H1 (cell line): ENCODE measurements around the gene LHFPL2. TPM values are rescaled to one million over a fixed set of nuclear protein-coding genes. Genes with fewer than 3 reads are reported as not detected.
A peak's percentile ranks its signal among the peaks of the same experiment; 100 is the strongest.

Experiments used
- CTCF ChIA-PET: fragments of 300-600 bp; sonication (Branson Sonifier 250); formaldehyde crosslinking; loops from one replicate; lab custom pipeline; 2021; ENCODE audit not compliant: partially characterized antibody; lab: Charles Lee
- POLR2A ChIA-PET: fragments of 300-600 bp; sonication (Branson Sonifier 250); formaldehyde crosslinking; loops from one replicate; lab custom pipeline; 2021; ENCODE audit warnings: inconsistent platforms; ENCODE audit not compliant: partially characterized antibody; lab: Charles Lee
- DNase-seq, 2 experiments: peaks; one replicate each; pipeline versions ENCODE4 v3.0.0 to v3.0.0-alpha.2; 2010 to 2022; ENCODE audit warnings: low spot score in 2 of 2, low read depth in 1 of 2, mixed read lengths in 1 of 2
- FAIRE-seq: peaks from 2 replicates; lab custom pipeline; 2011; peaks lifted over from hg19 to GRCh38; lab: Jason Lieb, UNC
- H2AFZ ChIP-seq: 2 replicates; pipeline ENCODE4 v1.8.1; 2012; ENCODE audit warnings: low read length, inconsistent platforms
- H2AK5ac ChIP-seq: 2 replicates; pipeline ENCODE4 v1.6.1; 2013; ENCODE audit warnings: low read depth, low read length
- H2BK120ac ChIP-seq: replicated peaks from 2 replicates; pipeline ENCODE3; 2013; ENCODE audit warnings: low read depth, low read length, inconsistent platforms
- H2BK12ac ChIP-seq: 2 replicates; pipeline ENCODE4 v1.6.1; 2013; ENCODE audit warnings: low read depth, low read length
- H2BK15ac ChIP-seq: 2 replicates; pipeline ENCODE4 v1.6.1; 2013; ENCODE audit warnings: low read length
- H2BK20ac ChIP-seq: 2 replicates; pipeline ENCODE4 v1.6.1; 2013; ENCODE audit warnings: low read length
- H2BK5ac ChIP-seq: 2 replicates; pipeline ENCODE4 v1.6.1; 2013; ENCODE audit warnings: low read depth, low read length
- H3K14ac ChIP-seq: 2 replicates; pipeline ENCODE4 v1.6.1; 2013; ENCODE audit warnings: inconsistent platforms; ENCODE audit not compliant: insufficient read length
- H3K18ac ChIP-seq: 2 replicates; pipeline ENCODE4 v1.6.1; 2013; ENCODE audit warnings: low read length; ENCODE audit errors: extremely low read depth
- H3K23ac ChIP-seq: 2 replicates; pipeline ENCODE4 v1.6.1; 2013; ENCODE audit warnings: inconsistent platforms; ENCODE audit not compliant: insufficient read length
- H3K23me2 ChIP-seq: 2 replicates; pipeline ENCODE4 v1.6.1; 2013; ENCODE audit warnings: low read depth, low read length
- H3K27ac ChIP-seq: 2 replicates; pipeline ENCODE4 v1.6.1; 2011; ENCODE audit warnings: low read depth, low read length, inconsistent platforms
- H3K27me3 ChIP-seq, 4 experiments: replicated peaks in 1 of 4; 1 replicate in 1 of 4; 2 replicates in 3 of 4; pipeline versions ENCODE4 v1.6.1 to v1.8.1; 2011 to 2013; ENCODE audit warnings: low read length in 3 of 4, mild to moderate bottlenecking in 3 of 4, inconsistent platforms in 2 of 4, mixed read lengths in 2 of 4, moderate library complexity in 1 of 4; ENCODE audit not compliant: control insufficient read depth in 3 of 4, insufficient read depth in 3 of 4; ENCODE audit errors: extremely low read depth in 1 of 4
- H3K36me3 ChIP-seq, 4 experiments: 2 replicates each; pipeline versions ENCODE4 v1.6.1 to v1.8.1; 2011 to 2013; ENCODE audit warnings: mild to moderate bottlenecking in 4 of 4, low read length in 3 of 4, moderate library complexity in 2 of 4, control low read depth in 1 of 4, inconsistent platforms in 1 of 4; ENCODE audit not compliant: insufficient read depth in 4 of 4, control insufficient read depth in 2 of 4
- H3K4ac ChIP-seq: replicated peaks from 2 replicates; pipeline ENCODE3; 2013; ENCODE audit warnings: low read length, low read depth, mixed read lengths, inconsistent platforms; ENCODE audit not compliant: insufficient read length
- H3K4me1 ChIP-seq, 4 experiments: replicated peaks in 1 of 4; 1 replicate in 1 of 4; 2 replicates in 3 of 4; pipeline versions ENCODE4 v1.6.1 to v1.8.1; 2011 to 2013; ENCODE audit warnings: low read length in 3 of 4, inconsistent platforms in 2 of 4, mixed read lengths in 1 of 4; ENCODE audit not compliant: insufficient read depth in 4 of 4, control insufficient read depth in 3 of 4
- H3K4me2 ChIP-seq, 2 experiments: 2 replicates each; pipeline versions ENCODE4 v1.6.1 to v1.8.1; 2011 to 2013; ENCODE audit warnings: low read depth in 2 of 2, low read length in 2 of 2, control low read depth in 1 of 2, inconsistent platforms in 1 of 2, mild to moderate bottlenecking in 1 of 2; ENCODE audit not compliant: insufficient read depth in 1 of 2
- H3K4me3 ChIP-seq, 4 experiments: fragments of 200-600, 300-600 bp in 1 of 4; sonication (generic), shearing (Covaris generic), sonication (Bioruptor Twin) in 1 of 4; 2 replicates each; pipeline versions ENCODE4 v1.5.1 to v1.8.1; 2011 to 2016; ENCODE audit warnings: low read length in 4 of 4, low read depth in 3 of 4, control low read depth in 2 of 4, inconsistent platforms in 2 of 4, mild to moderate bottlenecking in 2 of 4, mixed read lengths in 1 of 4, moderate library complexity in 1 of 4; ENCODE audit not compliant: insufficient read depth in 2 of 4; ENCODE audit errors: extremely low read depth in 1 of 4
- H3K56ac ChIP-seq: replicated peaks from 2 replicates; pipeline ENCODE3; 2013; ENCODE audit warnings: low read depth, mild to moderate bottlenecking, mixed read lengths, low read length, inconsistent platforms; ENCODE audit not compliant: insufficient read length
- H3K79me1 ChIP-seq: 2 replicates; pipeline ENCODE4 v1.6.1; 2013; ENCODE audit warnings: low read depth, low read length, control low read depth
- H3K79me2 ChIP-seq, 2 experiments: 2 replicates each; pipeline versions ENCODE4 v1.6.1 to v1.8.1; 2012 to 2013; ENCODE audit warnings: low read length in 2 of 2, mild to moderate bottlenecking in 2 of 2, inconsistent platforms in 1 of 2; ENCODE audit not compliant: insufficient read depth in 2 of 2, control insufficient read depth in 1 of 2
- H3K9ac ChIP-seq, 4 experiments: replicated peaks in 1 of 4; 1 replicate in 1 of 4; 2 replicates in 3 of 4; pipeline versions ENCODE4 v1.6.1 to v1.8.1; 2011 to 2013; ENCODE audit warnings: low read depth in 3 of 4, low read length in 3 of 4, control low read depth in 2 of 4, mild to moderate bottlenecking in 2 of 4, moderate library complexity in 2 of 4, inconsistent platforms in 1 of 4; ENCODE audit errors: extremely low read depth in 1 of 4
- H3K9me3 ChIP-seq, 2 experiments: 2 replicates each; pipeline versions ENCODE4 v1.6.1 to v1.8.1; 2012 to 2013; ENCODE audit warnings: mild to moderate bottlenecking in 2 of 2, moderate library complexity in 2 of 2, control low read depth in 1 of 2, inconsistent platforms in 1 of 2, low read depth in 1 of 2, low read length in 1 of 2, mixed read lengths in 1 of 2; ENCODE audit not compliant: insufficient read depth in 2 of 2
- H4K20me1 ChIP-seq, 2 experiments: replicated peaks in 1 of 2; 2 replicates each; pipeline versions ENCODE3 to v1.8.1; 2011 to 2013; ENCODE audit warnings: inconsistent platforms in 2 of 2, low read length in 2 of 2, mild to moderate bottlenecking in 1 of 2; ENCODE audit not compliant: insufficient read depth in 2 of 2, control insufficient read depth in 1 of 2
- H4K5ac ChIP-seq: 2 replicates; pipeline ENCODE4 v1.6.1; 2013; ENCODE audit warnings: low read length, low read depth, mixed read lengths, inconsistent platforms; ENCODE audit not compliant: insufficient read length
- H4K8ac ChIP-seq: 2 replicates; pipeline ENCODE4 v1.8.0; 2013; ENCODE audit warnings: mild to moderate bottlenecking, moderate library complexity, low read length, inconsistent platforms; ENCODE audit not compliant: insufficient read depth; ENCODE audit errors: extremely low read depth
- H4K91ac ChIP-seq: replicated peaks from 2 replicates; pipeline ENCODE3; 2013; ENCODE audit warnings: low read length, mixed read lengths, inconsistent platforms; ENCODE audit not compliant: insufficient read length
- E2F6 ChIP-seq: IDR thresholded peaks from 2 replicates; pipeline ENCODE4 v1.6.1; 2012; ENCODE audit warnings: inconsistent platforms
- MAFK ChIP-seq: IDR thresholded peaks from 2 replicates; pipeline ENCODE4 v1.6.1; 2012; ENCODE audit warnings: low read depth, mild to moderate bottlenecking, improper control_type of control experiment, low read length
- RBBP5 ChIP-seq: IDR thresholded peaks from 2 replicates; pipeline ENCODE4 v1.7.1; 2012; ENCODE audit warnings: low read depth, mild to moderate bottlenecking, inconsistent platforms, low read length, moderate library complexity, borderline replicate concordance
- SIN3A ChIP-seq, 2 experiments: IDR thresholded peaks in 1 of 2; conservative IDR thresholded peaks in 1 of 2; 2 replicates each; pipeline ENCODE4 v1.6.1; 2011 to 2012; ENCODE audit warnings: low read length in 2 of 2, improper control_type of control experiment in 1 of 2, low read depth in 1 of 2, mild to moderate bottlenecking in 1 of 2
- SP2 ChIP-seq: IDR thresholded peaks from 2 replicates; pipeline ENCODE4 v1.6.1; 2012; ENCODE audit warnings: mild to moderate bottlenecking, low read length, inconsistent platforms
- TAF1 ChIP-seq: IDR thresholded peaks from 2 replicates; pipeline ENCODE4 v1.6.1; 2011; ENCODE audit warnings: mild to moderate bottlenecking, low read depth, low read length
- WGBS, 2 experiments: shearing (Covaris generic) in 1 of 2; methylation state at CpG; one replicate each; pipeline versions ENCODE4 v1.1.6 to v1.1.7; 2013 to 2015; ENCODE audit warnings: low lambda C conversion rate in 2 of 2, mixed read lengths in 2 of 2, inconsistent platforms in 1 of 2, low coverage in 1 of 2, missing lambda C conversion rate in 1 of 2; ENCODE audit not compliant: insufficient replicate concordance in 2 of 2, insufficient coverage in 1 of 2, insufficient read length in 1 of 2; ENCODE audit errors: extremely low coverage in 1 of 2, missing lambda C conversion rate in 1 of 2; 5-methylcytosine and 5-hydroxymethylcytosine counted together
- polyA plus RNA-seq, 7 experiments: library from polyadenylated mRNA; depleted of rRNA in 3 of 7; stranded (reverse) in 5 of 7; unstranded in 2 of 7; fragments of >200 nt in 5 of 7; fragments of 200-250 nt in 2 of 7; gene quantifications; 1 replicate in 5 of 7; 2 replicates in 1 of 7; 4 replicates in 1 of 7; pipeline versions ENCODE4 v1.2.1 to v1.2.3, GENCODE V29; 2011 to 2013; ENCODE audit warnings: missing spikeins in 2 of 7, mixed read lengths in 2 of 7
- total RNA-seq: library from RNA; stranded (reverse); fragmentation: NEBNext Ultra II Directional; extraction: Animal tissue kit (Norgen Biotek cat#: 25700); gene quantifications from 2 replicates; pipeline ENCODE4 v1.2.1, GENCODE V29; 2021

LHFPL2 gene
- total and polyA plus RNA-seq, 2 of the 8 experiments (the other 6 are each of a cell fraction or from before 2014, with no cell fraction given) = 9.6 to 43.0 TPM

- WGBS, 2 experiments = 83% methylated on average over 3 of the region's 3 CpGs; no CpG with 5 or more reads in 1 of the 2 experiments
Measured at GRCh38 chr5:78640662-78641474, 7.7 kb downstream of the LHFPL2 start.

More at GRCh38 chr5:78640662-78641474, 7.7 kb downstream of the LHFPL2 start:
- peaks cover 0 to 1% (median 0%) of the 10 kb centered on the region in 4 experiments; a peak in 1 of 7 replicates for H3K27me3 ChIP-seq
- no peak overlapping the region for H2BK12ac ChIP-seq
- DNase-seq (no peak), FAIRE-seq (no peak)
- H3K79me2 ChIP-seq = peaks cover 11 to 98% of the 10 kb centered on the region in 2 experiments
- no peak overlapping the region for H3K23ac ChIP-seq
- peaks cover 0 to 4% (median 0%) of the 10 kb centered on the region in 4 experiments; a peak in 1 of 8 replicates for H3K36me3 ChIP-seq
- peak overlapping the region in 1 of 2 experiments; percentile 7; a peak in 2 of 4 replicates for H3K4me2 ChIP-seq
- no peak overlapping the region for H3K18ac ChIP-seq
- H4K91ac ChIP-seq = no peak overlapping the region
- no peak for TF ChIP-seq TAF1
- no peak for TF ChIP-seq E2F6
- no peak for TF ChIP-seq SP2
- TF ChIP-seq RBBP5 = no peak
- TF ChIP-seq MAFK = no peak
- TF ChIP-seq SIN3A (conservative IDR thresholded peaks at IDR 0.05 in 1 of 2, IDR thresholded peaks at IDR 0.05 in 1 of 2; ENCODE audit: low read depth in 1 of 2, low read length in 2 of 2) = no peak
- ChIA-PET POLR2A (no interaction called here), CTCF (interaction anchor here (0.6 to 1.4 kb wide), 8 partner anchors 8 to 138 kb away, joined by 3 to 5 read pairs (median 4); partner anchors contain the start of gene LHFPL2)
- no peak overlapping the region for H3K56ac ChIP-seq
- H3K27ac ChIP-seq = no peak overlapping the region
- no peak overlapping the region for H3K9ac ChIP-seq
- H4K20me1 ChIP-seq = peaks cover 23 to 28% of the 10 kb centered on the region in 2 experiments
- no peak overlapping the region for H3K4me3 ChIP-seq
- no peaks in the 10 kb centered on the region for H3K23me2 ChIP-seq
- no peak overlapping the region for H3K4ac ChIP-seq
- H4K5ac ChIP-seq = no peak overlapping the region
- H3K14ac ChIP-seq = no peak overlapping the region
- H3K79me1 ChIP-seq = peaks cover 9% of the 10 kb centered on the region
- H2BK120ac ChIP-seq = no peak overlapping the region
- no peaks in the 10 kb centered on the region for H3K9me3 ChIP-seq
- H2BK20ac ChIP-seq = no peak overlapping the region
- no peak overlapping the region for H4K8ac ChIP-seq
- no peak overlapping the region for H2BK15ac ChIP-seq
- no peak overlapping the region for H2AFZ ChIP-seq
- no peak overlapping the region for H2AK5ac ChIP-seq
- no peak overlapping the region; the same call in 1 of the 2 replicates for H2BK5ac ChIP-seq
- peaks cover 2 to 20% (median 10%) of the 10 kb centered on the region in 4 experiments for H3K4me1 ChIP-seq
